HG03039 (cell line): ENCODE results near the gene DOK6.
"Not testable (repeated sequence)": the region's sequence is repeated elsewhere in the genome, so short reads cannot be mapped to it uniquely, and the experiment has no call there.

ENCODE experiments used
- ATAC-seq: cut with Tn5 transposase; IDR thresholded peaks from one replicate; pipeline ENCODE4 v1.9.1; 2021; ENCODE audit warnings: mild to moderate bottlenecking, moderate library complexity; ENCODE audit not compliant: unreplicated experiment

Gene DOK6

DNA sequence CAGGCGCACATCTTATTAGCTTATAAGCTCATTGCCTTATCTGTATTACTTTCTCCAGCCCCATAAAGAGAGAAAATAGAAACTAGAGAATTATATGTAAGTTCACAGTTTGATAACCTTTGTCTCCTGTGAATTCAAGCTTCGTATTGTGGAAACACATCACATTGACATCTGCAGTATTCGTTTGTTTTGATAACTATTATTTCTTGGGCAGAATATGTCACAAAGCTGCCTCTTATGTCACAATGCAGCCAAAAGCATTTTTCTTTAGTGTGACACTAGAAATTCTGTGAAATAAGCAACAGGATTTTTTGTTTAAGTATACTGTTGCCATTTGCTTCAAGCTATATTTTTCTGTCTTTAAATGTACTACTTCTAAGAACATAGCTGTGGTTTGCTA is 221.5 kb downstream of the DOK6 start:
- no peak for ATAC-seq

DNA sequence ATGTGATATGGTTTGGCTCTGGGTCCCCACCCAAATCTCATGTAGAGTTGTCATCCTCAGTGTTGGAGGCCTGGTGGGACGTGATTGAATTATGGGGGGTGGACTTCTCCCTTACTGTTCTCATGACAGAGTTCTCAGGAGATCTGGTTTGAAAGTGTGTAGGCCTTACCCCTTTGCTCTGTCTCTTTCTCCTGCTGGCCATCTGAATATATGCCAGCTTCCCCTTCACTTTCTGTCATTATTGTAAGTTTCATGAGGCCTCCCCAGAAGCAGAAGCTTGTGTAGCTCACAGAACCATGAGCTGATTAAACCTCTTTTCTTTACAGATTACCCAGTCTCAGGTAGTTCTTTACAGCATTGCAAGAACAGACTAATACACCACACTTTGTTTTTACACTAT is 222.3 kb downstream of the DOK6 start:
- ATAC-seq: no peak

DNA sequence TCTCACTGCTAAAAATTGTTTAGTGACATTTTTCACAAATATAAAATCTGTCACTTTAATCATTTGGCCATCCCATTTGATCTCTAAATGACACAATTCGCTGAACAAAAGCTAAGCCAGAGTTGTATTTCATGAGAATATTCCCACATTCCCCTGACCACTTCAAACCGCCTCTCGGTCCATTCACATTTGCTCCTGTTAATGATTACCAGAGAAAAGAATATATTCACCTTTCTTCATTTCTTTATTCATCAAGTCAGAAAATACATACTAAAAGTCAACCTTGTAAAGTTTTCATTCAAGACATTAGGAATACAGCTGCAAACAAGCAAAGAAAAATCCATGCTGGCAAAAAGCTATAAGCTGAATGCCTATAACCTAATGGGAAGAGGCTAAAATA is 225.5 kb downstream of the DOK6 start:
- no peak for ATAC-seq

DNA sequence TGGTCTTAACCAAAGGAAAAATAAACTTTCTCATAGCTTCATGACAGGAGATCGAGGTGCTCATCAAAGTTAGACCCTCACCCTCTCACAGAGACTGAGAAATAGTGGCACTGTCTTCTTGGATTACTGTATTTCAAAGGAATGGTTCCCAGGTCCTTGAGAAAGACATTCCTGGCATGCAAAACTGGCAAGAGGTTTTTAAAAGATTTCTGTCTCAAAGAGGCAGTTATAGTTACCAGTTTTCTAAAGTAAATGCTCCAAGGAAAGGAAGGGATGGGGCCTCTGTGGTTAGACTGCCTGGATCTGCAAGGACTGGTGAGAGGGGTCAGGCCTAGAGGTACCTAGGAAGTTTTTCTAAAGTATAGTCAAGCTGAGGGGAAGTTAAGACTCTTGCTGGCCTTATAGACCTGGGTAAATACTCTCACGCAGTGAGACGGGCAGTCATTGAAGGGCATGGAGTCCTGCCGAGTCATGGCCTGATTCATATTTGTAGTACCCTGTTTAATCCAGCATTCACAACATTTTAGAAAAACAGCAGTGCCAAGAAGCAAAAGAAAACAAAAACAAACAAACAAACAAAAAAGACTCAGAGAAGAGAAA is 226.1 kb downstream of the DOK6 start:
- ATAC-seq: no peak

DNA sequence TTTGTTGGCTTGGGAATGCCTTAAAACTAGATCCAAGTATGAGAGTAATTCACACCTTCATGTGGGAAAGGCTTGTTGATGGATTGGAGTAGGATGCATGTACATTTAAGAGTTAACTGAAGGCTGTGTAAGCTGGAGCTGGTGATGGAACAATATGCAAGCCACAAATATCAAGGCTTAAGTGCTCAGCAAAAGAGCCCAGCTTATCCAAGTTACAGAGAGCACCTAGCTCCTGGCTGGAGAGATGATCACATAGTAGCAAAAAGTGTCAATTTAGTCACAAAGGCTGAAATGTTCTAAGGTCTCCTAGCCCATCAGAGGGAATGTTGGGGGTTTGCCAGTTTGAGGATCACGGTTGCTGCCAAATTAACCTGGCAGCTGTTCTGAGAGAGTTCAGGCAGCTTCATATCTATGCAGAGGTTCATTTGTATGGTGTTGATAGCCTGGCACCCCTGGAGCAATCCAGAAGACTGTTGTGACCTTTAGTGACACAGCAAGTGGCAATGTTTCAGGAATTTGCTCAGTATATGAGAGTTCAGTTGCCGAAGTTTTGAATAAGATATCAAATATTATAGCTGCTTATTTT is 228.2 kb downstream of the DOK6 start:
- no peak for ATAC-seq

DNA sequence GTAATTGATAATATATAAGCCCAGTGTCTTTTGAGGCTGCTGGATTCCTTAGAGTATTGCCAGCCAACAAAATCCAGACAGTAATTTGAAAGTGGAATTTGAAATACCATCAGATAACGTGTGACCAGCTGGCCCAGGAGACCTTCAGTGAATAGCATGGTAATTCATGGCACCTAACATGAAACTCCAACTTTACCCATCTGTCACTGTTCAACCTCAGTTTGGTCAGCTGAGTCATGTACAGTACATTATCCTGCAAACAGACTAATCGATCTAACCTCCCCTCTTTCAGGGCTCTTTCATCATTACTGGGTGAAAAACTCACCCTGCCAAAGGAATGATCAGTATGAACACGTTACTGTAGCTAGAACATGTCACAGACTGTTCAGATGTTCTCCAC is 230.6 kb downstream of the DOK6 start:
- ATAC-seq: no peak

DNA sequence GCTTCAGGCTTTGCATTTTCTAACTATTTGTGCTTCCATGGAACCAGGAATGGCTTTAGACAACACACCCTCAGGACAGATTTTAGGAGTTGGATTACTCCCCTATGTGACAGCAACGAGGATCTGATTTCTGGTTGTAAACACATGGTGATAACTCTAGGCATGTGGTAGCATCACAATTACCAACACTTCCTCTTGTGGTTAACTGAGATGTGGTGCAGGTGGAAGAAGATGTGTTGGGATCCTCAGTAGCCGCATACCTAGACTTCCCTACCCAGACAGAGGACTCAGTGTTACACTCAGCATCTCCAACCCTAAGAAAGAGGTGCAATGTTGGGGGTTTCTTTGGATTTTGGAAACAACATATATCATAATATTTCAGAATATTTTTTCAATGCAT is 234.8 kb downstream of the DOK6 start:
- no peak for ATAC-seq

DNA sequence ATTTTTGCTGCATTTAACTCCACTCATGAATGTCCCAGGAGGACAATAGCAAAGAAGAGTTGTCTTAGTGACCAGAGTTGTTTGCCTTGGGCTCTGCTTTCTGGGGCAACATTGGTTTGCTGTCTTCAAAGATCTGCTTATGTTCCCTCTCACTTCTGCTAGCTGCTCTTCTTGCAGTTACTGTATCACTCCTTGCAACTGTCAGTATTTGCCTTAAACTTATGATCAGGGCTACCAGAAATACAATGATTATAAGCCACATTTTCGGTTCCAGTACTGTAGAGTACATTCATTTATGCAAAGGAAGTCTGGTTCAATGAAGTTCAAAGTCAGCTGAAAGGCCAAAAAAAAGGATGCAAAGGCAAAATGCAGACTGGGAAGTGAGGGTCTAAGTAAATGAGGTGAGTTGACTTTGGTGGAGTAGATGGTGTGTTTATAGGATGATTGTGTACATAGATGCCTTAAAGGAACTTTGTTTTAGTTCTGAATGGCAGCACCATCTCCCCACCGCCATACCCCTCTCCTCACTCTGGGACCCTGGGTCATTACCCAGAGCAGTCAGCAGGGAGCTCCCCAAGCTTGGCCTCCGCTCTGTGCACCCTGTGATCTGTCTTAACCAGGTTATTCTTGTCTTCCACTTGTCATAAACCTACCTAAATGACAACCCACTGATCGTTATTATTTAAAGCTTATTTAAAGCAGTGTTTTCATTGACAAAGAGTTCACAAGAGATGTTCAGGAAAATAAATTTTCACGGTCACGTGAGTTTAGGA is 236.0 kb downstream of the DOK6 start:
- no peak for ATAC-seq

DNA sequence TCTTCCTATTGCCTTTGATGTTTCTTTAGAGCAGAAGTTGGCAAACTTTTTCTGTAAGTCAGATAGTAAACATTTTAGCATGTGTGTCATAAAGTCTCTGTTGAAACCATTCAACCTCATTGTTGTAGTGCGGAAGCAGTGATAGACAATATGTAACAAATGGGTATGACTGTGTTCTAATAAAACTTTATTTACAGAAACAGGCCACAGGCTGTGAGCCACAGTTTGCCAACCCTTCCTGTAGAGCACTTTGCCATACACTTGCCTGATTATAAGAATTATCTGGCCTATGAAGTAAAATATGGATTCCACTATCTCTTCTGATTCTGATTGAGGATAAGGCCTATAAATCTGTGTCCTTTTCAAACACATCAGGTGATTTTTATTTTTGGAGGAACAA is 237.4 kb downstream of the DOK6 start:
- ATAC-seq: no peak

DNA sequence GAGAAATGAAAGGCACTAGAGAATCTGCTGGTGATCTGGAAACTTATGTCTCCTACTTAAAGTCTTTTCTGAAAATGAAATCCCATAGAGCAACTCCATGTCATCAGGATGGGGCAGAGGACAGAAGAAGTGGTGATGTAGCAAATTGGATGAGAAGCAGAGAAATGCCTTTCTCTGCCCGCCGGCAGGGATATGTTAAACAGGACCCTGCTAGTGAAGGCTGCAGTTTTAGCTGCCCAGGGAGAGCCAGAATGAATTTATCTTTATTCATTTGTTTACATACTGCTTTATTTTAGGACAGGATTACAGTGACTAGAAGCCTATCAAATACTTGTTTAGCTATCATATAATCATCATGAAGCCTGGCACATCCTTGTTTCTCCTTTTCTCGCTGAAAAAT is 247.0 kb downstream of the DOK6 start:
- ATAC-seq: no peak

DNA sequence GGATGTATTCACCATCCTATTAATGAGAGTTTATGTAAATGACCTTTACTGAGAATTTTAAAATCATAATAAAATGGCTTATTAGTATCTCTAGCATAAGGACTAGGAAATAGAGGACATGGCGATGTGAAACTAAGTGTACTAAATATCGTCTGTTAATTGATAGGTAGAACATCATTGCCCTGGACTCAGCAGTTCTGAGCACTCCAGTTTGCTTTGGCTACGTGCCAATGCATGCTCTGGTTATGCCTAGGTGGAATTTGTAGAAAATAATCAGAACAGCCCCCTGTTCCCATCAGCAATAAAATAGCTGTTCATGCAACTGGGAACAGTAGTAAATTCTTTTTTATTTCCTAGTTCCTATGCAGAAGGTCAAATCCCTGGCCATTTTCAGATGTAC is 247.8 kb downstream of the DOK6 start:
- no peak for ATAC-seq

DNA sequence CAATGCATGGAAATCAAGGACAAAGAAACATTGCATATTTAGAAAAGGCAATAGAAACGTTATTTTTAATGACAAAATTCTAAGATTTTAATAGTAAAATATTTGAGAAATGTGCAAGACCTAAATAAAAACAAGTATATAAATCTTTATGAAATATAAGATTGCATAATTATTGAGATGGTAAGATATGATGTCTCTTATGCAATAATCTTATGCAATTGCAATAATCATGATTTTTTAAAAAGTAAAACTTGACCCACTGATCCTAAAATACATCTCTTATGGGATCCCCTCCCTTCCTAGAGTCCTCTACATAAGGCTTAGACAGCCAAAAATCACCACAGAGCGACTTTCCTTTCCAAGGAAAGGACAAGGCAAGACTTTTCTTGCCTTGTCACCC is 249.0 kb downstream of the DOK6 start:
- no peak for ATAC-seq

DNA sequence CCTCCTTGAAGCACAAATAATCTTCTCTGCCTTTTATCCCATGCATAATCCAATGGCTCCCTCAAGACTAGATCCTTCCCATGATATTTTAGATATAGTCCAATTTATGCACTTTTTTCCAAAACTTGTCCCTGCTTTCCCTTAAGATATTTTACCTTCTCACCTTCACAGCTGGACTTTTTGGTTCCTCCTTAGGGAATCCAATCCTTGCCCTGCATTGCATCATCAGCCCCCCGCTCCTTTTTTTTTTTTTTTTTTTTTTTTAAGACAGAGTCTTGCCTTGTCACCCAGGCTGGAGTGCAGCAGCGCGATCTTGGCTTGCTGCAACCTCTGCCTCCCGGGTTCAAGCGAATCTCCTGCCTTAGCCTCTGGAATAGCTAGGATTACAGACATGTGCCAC is 250.6 kb downstream of the DOK6 start:
- no peak for ATAC-seq

DNA sequence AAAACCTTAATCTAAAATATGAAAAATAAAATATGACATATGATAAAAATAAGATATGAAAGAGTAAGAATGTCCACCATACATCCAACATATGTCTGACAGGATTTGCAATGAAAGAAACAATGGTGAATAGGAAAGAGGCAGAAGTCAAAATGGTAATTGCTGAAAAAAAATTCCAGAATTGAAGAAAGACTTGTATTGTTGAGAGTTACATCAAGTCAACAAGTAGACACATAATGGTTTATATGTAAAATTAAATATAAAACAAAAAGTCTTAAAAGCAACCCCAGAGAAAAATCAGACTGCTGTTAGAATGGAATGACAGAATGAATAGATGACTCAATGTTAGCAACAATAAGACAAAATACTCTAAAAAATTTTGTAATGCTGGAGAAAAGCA is 255.1 kb downstream of the DOK6 start:
- ATAC-seq: no peak

DNA sequence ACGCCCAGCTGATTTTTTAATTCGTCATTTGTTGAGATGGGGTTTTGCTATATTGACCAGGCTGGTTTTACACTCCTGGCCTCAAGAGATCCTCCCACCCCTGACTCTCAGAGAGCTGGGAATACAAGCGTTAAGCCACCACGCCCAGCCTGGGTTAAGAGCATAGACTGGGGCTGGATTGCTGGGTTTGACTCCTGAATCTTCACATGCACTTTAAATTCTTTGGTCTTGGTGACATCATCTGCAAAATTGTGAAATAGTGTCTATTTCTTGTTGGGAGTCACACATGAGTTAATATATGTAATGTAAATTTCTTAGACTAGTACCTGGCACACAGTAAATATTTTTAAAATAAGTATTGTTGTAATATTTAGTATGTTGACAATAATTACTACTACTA is 257.4 kb downstream of the DOK6 start:
- no peak for ATAC-seq

DNA sequence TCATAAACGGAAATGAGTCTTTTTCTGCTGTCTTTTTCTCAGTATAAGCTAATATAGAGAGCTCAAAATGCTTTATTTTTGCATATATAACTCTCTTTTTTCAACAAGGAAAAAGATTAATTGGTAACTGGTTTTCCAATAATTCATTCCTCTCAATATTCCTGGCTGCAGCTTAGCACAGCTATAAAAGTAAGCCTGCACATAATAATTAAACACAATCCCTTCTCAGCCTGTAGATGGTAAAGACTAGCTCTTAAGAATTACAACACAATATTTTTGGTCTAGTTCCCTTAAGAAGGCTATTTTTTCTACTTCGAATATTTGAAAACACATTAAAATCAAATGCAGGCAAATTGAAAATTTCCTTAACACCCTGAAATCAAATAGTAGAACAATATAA is 258.0 kb downstream of the DOK6 start:
- no peak for ATAC-seq

DNA sequence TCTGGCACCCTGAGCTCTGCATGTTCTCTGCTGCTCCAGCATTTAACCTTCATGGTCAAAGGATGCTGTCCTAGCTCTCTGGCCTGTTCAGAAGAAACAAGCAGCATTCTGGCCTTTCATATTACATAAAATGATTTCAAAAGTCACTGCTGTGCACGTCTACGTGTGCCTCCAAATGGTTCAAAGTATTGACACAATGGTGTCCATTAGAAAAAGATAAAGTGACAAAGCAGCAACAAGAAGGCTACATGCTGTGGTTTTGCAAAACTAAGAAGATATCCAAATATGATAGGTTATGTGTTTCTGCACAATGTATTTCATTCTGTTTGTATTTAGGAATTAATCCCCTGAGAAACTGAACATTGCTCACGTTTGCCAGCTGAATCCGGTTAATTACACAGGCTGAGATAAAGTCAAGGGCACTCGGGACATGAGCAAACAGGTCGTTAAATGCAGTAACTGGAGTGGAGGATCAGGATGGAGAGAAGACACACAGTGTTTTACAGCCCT is 258.5 kb downstream of the DOK6 start:
- no peak for ATAC-seq

DNA sequence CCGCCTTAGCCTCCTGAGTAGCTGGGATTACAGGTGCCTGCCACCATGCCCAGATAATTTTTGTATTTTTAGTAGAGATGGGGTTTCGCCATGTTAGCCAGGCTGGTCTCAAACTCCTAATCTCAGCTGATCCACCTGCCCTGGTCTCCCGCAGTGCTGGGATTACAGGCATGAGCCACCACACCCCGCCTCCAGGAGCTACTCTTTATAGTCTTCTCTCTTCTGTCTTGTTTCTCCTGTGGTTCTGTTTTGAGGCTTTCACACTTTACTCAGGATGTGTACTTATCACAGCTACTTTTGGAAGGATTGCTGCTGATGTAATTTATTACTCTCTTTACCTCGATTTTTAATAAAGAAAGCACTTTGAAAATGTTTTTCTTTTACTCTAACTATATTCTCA is 261.4 kb downstream of the DOK6 start:
- ATAC-seq: not testable (repeated sequence)

DNA sequence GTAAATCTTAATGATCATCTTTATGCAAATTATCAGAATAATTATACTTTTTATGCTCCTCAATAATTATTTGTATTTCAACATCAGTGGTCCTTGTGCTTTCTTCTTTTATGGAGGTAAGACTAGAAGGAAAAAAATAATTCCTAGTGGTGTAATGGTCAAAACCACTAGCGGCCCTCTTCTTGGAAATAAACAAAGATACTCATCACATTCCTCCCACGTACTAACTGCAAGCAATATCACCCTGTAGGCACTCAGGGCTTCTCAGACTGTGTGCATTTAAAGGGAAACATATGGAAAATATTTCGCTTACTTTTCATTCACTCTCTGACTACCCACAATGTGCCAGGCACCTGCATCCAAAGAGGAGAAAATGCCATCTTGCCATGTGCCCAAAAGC is 263.7 kb downstream of the DOK6 start:
- no peak for ATAC-seq

DNA sequence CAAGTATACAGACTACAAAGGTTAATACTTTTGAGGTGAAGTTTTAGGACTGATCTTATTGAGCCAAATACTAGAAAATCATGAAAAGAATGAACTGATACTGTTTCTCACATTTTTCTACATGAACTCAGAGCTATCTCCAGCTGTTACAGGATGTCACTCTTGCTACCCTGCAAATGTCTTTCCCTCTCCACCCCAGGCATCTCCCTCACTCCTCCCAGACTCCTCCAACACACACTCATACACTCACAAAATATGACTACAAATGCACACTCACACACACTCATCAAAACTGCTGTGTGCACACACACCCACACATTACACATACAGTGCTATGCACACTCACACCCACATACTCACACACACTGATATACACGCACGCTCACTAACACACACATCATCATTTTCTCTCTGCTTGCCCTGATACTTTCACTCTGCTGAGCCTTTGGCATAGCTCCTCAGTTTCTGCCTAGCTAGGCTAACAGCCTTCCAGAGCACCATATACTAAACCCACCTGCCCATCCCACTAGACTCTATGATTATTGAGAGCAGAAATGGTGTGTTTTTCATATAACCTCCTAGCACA is 273.7 kb downstream of the DOK6 start:
- no peak for ATAC-seq

DNA sequence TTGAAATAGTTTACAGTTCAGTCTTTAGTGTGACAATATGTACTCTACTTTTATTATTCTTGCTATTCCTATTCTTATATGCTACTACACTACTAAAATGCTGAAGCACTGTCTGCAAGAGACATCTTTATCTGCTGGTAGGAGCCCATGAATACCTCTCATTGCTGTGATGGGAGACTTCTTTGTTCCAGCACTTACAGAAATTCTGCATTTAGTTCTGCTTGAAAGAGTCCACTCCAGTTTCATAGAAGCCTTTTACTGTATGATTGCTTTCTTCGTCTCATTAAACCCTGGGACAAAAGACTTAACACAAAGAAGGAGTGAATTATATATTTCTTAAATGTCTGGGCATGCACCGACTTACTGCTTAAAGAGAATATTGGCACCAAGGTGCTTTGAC is 274.3 kb downstream of the DOK6 start:
- no peak for ATAC-seq

DNA sequence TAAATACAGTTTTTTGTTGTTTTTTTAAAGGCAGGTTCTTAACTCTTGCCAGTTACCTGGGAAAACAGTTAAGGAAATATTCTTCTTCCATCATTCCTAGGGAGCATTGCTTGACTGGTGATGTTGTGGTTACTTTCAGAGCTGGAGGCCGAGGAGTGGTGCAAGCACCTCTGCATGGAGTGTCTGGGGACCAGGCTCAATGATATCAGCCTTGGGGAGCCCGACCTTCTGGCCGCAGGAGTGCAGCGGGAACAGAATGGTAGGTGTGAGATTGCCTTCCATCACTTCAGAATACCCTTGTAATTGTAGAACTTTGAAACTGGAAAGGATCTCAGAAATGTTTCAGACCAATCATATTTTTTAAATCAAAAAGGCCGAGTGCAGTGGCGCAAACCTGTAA is 276.9 kb downstream of the DOK6 start:
- no peak for ATAC-seq
